ENCODE data around the gene CD320. TPM values are rescaled to one million over a fixed set of nuclear protein-coding genes. Genes with fewer than 3 reads are reported as not detected.

The CD320 gene
- total RNA-seq, 6 donors from 2014 or later, result 10.5 to 54.0 (median 27.3) TPM

- Histone ChIP-seq H3K27me3 (no peaks in the 10 kb centered on the region), H3K4me3 (no peak overlapping the region), H3K36me3 (peaks cover 0 to 55% (median 23%) of the 10 kb centered on the region in 4 donors), H3K9me3 (no peaks in the 10 kb centered on the region), H3K4me1 (peaks cover 34 to 56% (median 54%) of the 10 kb centered on the region in 4 donors), H3K27ac (peak overlapping the region in 2 of 4 donors; percentile 51 to 80)
- no peak for ATAC-seq (ENCODE audit: low FRiP score in 2 of 2)
- 91 to 92% methylated on average over 17 of the region's 17 CpGs for WGBS, 2 donors
- no peak for DNase-seq
- TF ChIP-seq POLR2AphosphoS5 (IDR thresholded peaks at IDR 0.05) (no peak), EP300 (IDR thresholded peaks at IDR 0.05) (no peak), CTCF (IDR thresholded peaks at IDR 0.05) (no peak), POLR2A (IDR thresholded peaks at IDR 0.05) (no peak)
These were observed 2.3 kb upstream of the CD320 start for GRCh38 chr19:8310342-8311055.

- no peak for DNase-seq
- ATAC-seq (ENCODE audit: low FRiP score in 2 of 2), result no peak
- Histone ChIP-seq H3K4me3 (peak overlapping the region; percentile 49 to 78 (median 64)), H3K27me3 (no peaks in the 10 kb centered on the region), H3K27ac (peak overlapping the region; percentile 57 to 70 (median 67)), H3K4me1 (peaks cover 34 to 56% (median 46%) of the 10 kb centered on the region in 4 donors), H3K36me3 (peaks cover 0 to 44% (median 10%) of the 10 kb centered on the region in 4 donors), H3K9me3 (no peaks in the 10 kb centered on the region)
- 67 to 78% methylated on average over 17 of the region's 17 CpGs for WGBS, 2 donors
- TF ChIP-seq EP300 (IDR thresholded peaks at IDR 0.05), result no peak
- no peak for TF ChIP-seq CTCF (IDR thresholded peaks at IDR 0.05)
- TF ChIP-seq POLR2AphosphoS5 (IDR thresholded peaks at IDR 0.05), result no peak
- no peak for TF ChIP-seq POLR2A (IDR thresholded peaks at IDR 0.05)
These were observed 733 bp upstream of the CD320 start for GRCh38 chr19:8308891-8309291.

GRCh38 chr19:8307400-8307964 lies 676 bp downstream of the CD320 start:
- DNase-seq (peak in 1 of 2 donors; percentile 20), ATAC-seq (ENCODE audit: low FRiP score in 2 of 2) (no peak)
- H3K4me1 ChIP-seq, result peaks cover 36 to 53% (median 46%) of the 10 kb centered on the region in 4 donors
- H3K9me3 ChIP-seq, result no peaks in the 10 kb centered on the region
- TF ChIP-seq EP300 (IDR thresholded peaks at IDR 0.05) (no peak), CTCF (IDR thresholded peaks at IDR 0.05) (no peak), POLR2A (IDR thresholded peaks at IDR 0.05) (no peak)
- 31 to 39% methylated on average over 20 to 24 of the region's 24 CpGs for WGBS, 2 donors
- H3K27ac ChIP-seq, result peak overlapping the region; percentile 57 to 70 (median 67)
- peaks cover 0 to 37% (median 9%) of the 10 kb centered on the region in 4 donors for H3K36me3 ChIP-seq
- H3K27me3 ChIP-seq, result no peaks in the 10 kb centered on the region
- H3K4me3 ChIP-seq, result peak overlapping the region; percentile 49 to 78 (median 64)

GRCh38 chr19:8306235-8307054 lies 1.7 kb downstream of the CD320 start:
- Histone ChIP-seq H3K27me3 (no peaks in the 10 kb centered on the region), H3K4me1 (peaks cover 32 to 46% (median 39%) of the 10 kb centered on the region in 4 donors), H3K9me3 (no peaks in the 10 kb centered on the region), H3K4me3 (peak overlapping the region in 1 of 4 donors; percentile 78), H3K27ac (peak overlapping the region in 3 of 4 donors; percentile 45 to 70 (median 69)), H3K36me3 (peaks cover 0 to 37% (median 10%) of the 10 kb centered on the region in 4 donors)
- no peak for TF ChIP-seq POLR2A (IDR thresholded peaks at IDR 0.05)
- TF ChIP-seq EP300 (IDR thresholded peaks at IDR 0.05), result no peak
- no peak for TF ChIP-seq CTCF (IDR thresholded peaks at IDR 0.05)
- no peak for TF ChIP-seq POLR2AphosphoS5 (IDR thresholded peaks at IDR 0.05)
- peak in 1 of 2 donors; percentile 19 for DNase-seq
- no peak for ATAC-seq (ENCODE audit: low FRiP score in 2 of 2)
- 60 to 63% methylated on average over 11 to 17 of the region's 17 CpGs for WGBS, 2 donors
